Testis (tissue), 2 donors: ENCODE data around the gene SRCAP.

ENCODE experiments used
- CTCF ChIP-seq, 3 experiments: fragments of 450-650 bp in 2 of 3; fragments of 200-600 bp in 1 of 3; sonication (generic) in 1 of 3; IDR thresholded peaks; one replicate each; pipeline ENCODE4 v1.5.1; 2016 to 2019; ENCODE audit warnings: antibody characterized with exemption in 3 of 3, mild to moderate bottlenecking in 2 of 3, moderate library complexity in 1 of 3
- POLR2A ChIP-seq: fragments of 450-650 bp; IDR thresholded peaks from one replicate; pipeline ENCODE4 v1.6.1; 2017; ENCODE audit warnings: antibody characterized with exemption, mild to moderate bottlenecking, moderate library complexity

- no peak for TF ChIP-seq POLR2A
- no peak for TF ChIP-seq CTCF (IDR thresholded peaks at IDR 0.05)
Measured at GRCh38 chr16:30764816-30765465, 66.0 kb downstream of the SRCAP start.
